Type B pancreatic cell (in vitro differentiated cells): Measurements from ENCODE around the gene ATP2A3. TPM values are rescaled to one million over a fixed set of nuclear protein-coding genes. Genes with fewer than 3 reads are reported as not detected.

Experiments
- DNase-seq: peaks from one replicate; pipeline ENCODE4 v3.0.0; 2021; ENCODE audit warnings: mixed read lengths; ENCODE audit not compliant: unreplicated experiment; ENCODE audit errors: extremely low spot score
- H3K27ac Mint-ChIP-seq: 2 replicates; pipeline ENCODE4 v1.8.0; 2021; ENCODE audit warnings: mild to moderate bottlenecking, mixed read lengths
- H3K27me3 Mint-ChIP-seq: 2 replicates; pipeline ENCODE4 v1.8.0; 2021; ENCODE audit warnings: mixed read lengths
- H3K36me3 Mint-ChIP-seq: 2 replicates; pipeline ENCODE4 v1.8.0; 2021; ENCODE audit warnings: mixed read lengths
- H3K4me1 Mint-ChIP-seq: one replicate; pipeline ENCODE4 v1.8.0; 2021; ENCODE audit warnings: mixed read lengths; ENCODE audit not compliant: unreplicated experiment
- H3K4me3 Mint-ChIP-seq: 2 replicates; pipeline ENCODE4 v1.8.0; 2021; ENCODE audit warnings: mild to moderate bottlenecking, mixed read lengths
- H3K9me3 Mint-ChIP-seq: 2 replicates; pipeline ENCODE4 v1.8.0; 2021; ENCODE audit warnings: mixed read lengths
- CTCF ChIP-seq: fragments of 200-600 bp; sonication (generic); conservative IDR thresholded peaks from 2 replicates; pipeline ENCODE4 v1.5.0; 2021; ENCODE audit warnings: antibody characterized with exemption, mild to moderate bottlenecking
- total RNA-seq: library from RNA; stranded (reverse); gene quantifications from 2 replicates; pipeline ENCODE4 v1.2.1, GENCODE V29; 2021; ENCODE audit warnings: low replicate concordance

The ATP2A3 gene
- total RNA-seq, 1 donor from 2014 or later = 33.2 TPM

GRCh38 chr17:3979290-3979611 is 15.0 kb upstream of the ATP2A3 start:
- no peak overlapping the region for H3K4me3 Mint-ChIP-seq
- no peaks in the 10 kb centered on the region for H3K36me3 Mint-ChIP-seq
- TF ChIP-seq CTCF = no peak
- peaks cover 6% of the 10 kb centered on the region for H3K4me1 Mint-ChIP-seq
- peaks cover 8% of the 10 kb centered on the region for H3K9me3 Mint-ChIP-seq
- H3K27ac Mint-ChIP-seq = no peak overlapping the region
- no peak for DNase-seq
- peaks cover 5% of the 10 kb centered on the region for H3K27me3 Mint-ChIP-seq

GRCh38 chr17:3978421-3979289 is 14.4 kb upstream of the ATP2A3 start:
- DNase-seq = no peak
- H3K27ac Mint-ChIP-seq = no peak overlapping the region
- TF ChIP-seq CTCF = no peak
- H3K27me3 Mint-ChIP-seq = peaks cover 5% of the 10 kb centered on the region
- no peaks in the 10 kb centered on the region for H3K36me3 Mint-ChIP-seq
- no peak overlapping the region for H3K4me3 Mint-ChIP-seq
- H3K9me3 Mint-ChIP-seq = peaks cover 8% of the 10 kb centered on the region
- H3K4me1 Mint-ChIP-seq = peaks cover 6% of the 10 kb centered on the region

- peaks cover 8% of the 10 kb centered on the region for H3K9me3 Mint-ChIP-seq
- peaks cover 5% of the 10 kb centered on the region for H3K27me3 Mint-ChIP-seq
- H3K27ac Mint-ChIP-seq = no peak overlapping the region
- peaks cover 6% of the 10 kb centered on the region for H3K4me1 Mint-ChIP-seq
- no peak overlapping the region for H3K4me3 Mint-ChIP-seq
- DNase-seq = no peak
- TF ChIP-seq CTCF = no peak
- no peaks in the 10 kb centered on the region for H3K36me3 Mint-ChIP-seq
Observed at GRCh38 chr17:3977387-3977786, 13.2 kb upstream of the ATP2A3 start.

GRCh38 chr17:3976675-3977171 is 12.5 kb upstream of the ATP2A3 start:
- TF ChIP-seq CTCF = no peak
- H3K27ac Mint-ChIP-seq = no peak overlapping the region
- H3K4me1 Mint-ChIP-seq = peaks cover 6% of the 10 kb centered on the region
- no peak for DNase-seq
- peaks cover 8% of the 10 kb centered on the region for H3K9me3 Mint-ChIP-seq
- H3K36me3 Mint-ChIP-seq = no peaks in the 10 kb centered on the region
- no peak overlapping the region for H3K4me3 Mint-ChIP-seq
- H3K27me3 Mint-ChIP-seq = peaks cover 5% of the 10 kb centered on the region

GRCh38 chr17:3974980-3975379 is 10.7 kb upstream of the ATP2A3 start:
- Mint-ChIP-seq H3K36me3 (no peaks in the 10 kb centered on the region), H3K9me3 (peaks cover 8% of the 10 kb centered on the region), H3K27ac (no peak overlapping the region), H3K4me1 (peaks cover 6% of the 10 kb centered on the region), H3K4me3 (no peak overlapping the region), H3K27me3 (peaks cover 12% of the 10 kb centered on the region)
- no peak for TF ChIP-seq CTCF
- DNase-seq = no peak
